HG02938 (cell line): Measurements from ENCODE around the gene PTPN5.

Experiments used
- ATAC-seq: cut with Tn5 transposase; IDR thresholded peaks from one replicate; pipeline ENCODE4 v1.9.1; 2021; ENCODE audit warnings: mild to moderate bottlenecking, moderate library complexity; ENCODE audit not compliant: unreplicated experiment

PTPN5 gene

GRCh38 chr11:18743365-18743764 is 48.2 kb downstream of the PTPN5 start:
- no peak for ATAC-seq

- ATAC-seq = no peak
Measured at GRCh38 chr11:18741783-18742182, 49.8 kb downstream of the PTPN5 start.

GRCh38 chr11:18739685-18740084 is 51.9 kb downstream of the PTPN5 start:
- no peak for ATAC-seq

- ATAC-seq = no peak
Measured at GRCh38 chr11:18737642-18738041, 54.0 kb downstream of the PTPN5 start.

- ATAC-seq = no peak
Measured at GRCh38 chr11:18736590-18737148, 54.9 kb downstream of the PTPN5 start.

GRCh38 chr11:18733202-18733601 is 58.4 kb downstream of the PTPN5 start:
- ATAC-seq = no peak

- ATAC-seq = peak; percentile 73
Measured at GRCh38 chr11:18731949-18732821, 59.4 kb downstream of the PTPN5 start.

GRCh38 chr11:18731441-18731840 is 60.2 kb downstream of the PTPN5 start:
- no peak for ATAC-seq

- ATAC-seq = no peak
Measured at GRCh38 chr11:18730020-18730419, 61.6 kb downstream of the PTPN5 start.

- no peak for ATAC-seq
Measured at GRCh38 chr11:18729426-18729825, 62.2 kb downstream of the PTPN5 start.

- ATAC-seq = no peak
Measured at GRCh38 chr11:18728658-18729057, 62.9 kb downstream of the PTPN5 start.

- no peak for ATAC-seq
Measured at GRCh38 chr11:18727479-18728236, 63.9 kb downstream of the PTPN5 start.

- ATAC-seq = no peak
Measured at GRCh38 chr11:18726040-18726439, 65.6 kb downstream of the PTPN5 start, which contains the start of gene IGSF22. Gene IGSF22, minus strand, starts transcription at chr11:18726188. Its CDS starts 1,952 bp downstream, at chr11:18724236.

- no peak for ATAC-seq
Measured at GRCh38 chr11:18723991-18724390, 67.6 kb downstream of the PTPN5 start.

- ATAC-seq = no peak
Measured at GRCh38 chr11:18722293-18722637, 69.3 kb downstream of the PTPN5 start.

- peak; percentile 66 for ATAC-seq
Measured at GRCh38 chr11:18721561-18722292, 69.9 kb downstream of the PTPN5 start.

- ATAC-seq = peak; percentile 54
Measured at GRCh38 chr11:18720808-18721560, 70.6 kb downstream of the PTPN5 start.

- ATAC-seq = no peak
Measured at GRCh38 chr11:18720091-18720807, 71.3 kb downstream of the PTPN5 start.

GRCh38 chr11:18715476-18715875 is 76.1 kb downstream of the PTPN5 start:
- no peak for ATAC-seq

GRCh38 chr11:18714443-18714780 is 77.2 kb downstream of the PTPN5 start:
- ATAC-seq = no peak
